A549 (cell line): ENCODE data around the gene PHLPP2. TPM values are rescaled to one million over a fixed set of nuclear protein-coding genes. Genes with fewer than 3 reads are reported as not detected.

Experiments used
- ATAC-seq, 2 experiments: fragments of 200-7000 bp in 1 of 2; fragments of >200 bp in 1 of 2; cut with Nextera tagmentation in 1 of 2; cut with Tn5 transposase in 1 of 2; 3 replicates each; pipeline versions ENCODE4 v1.8.0 to v1.9.1; 2018 to 2020; ENCODE audit warnings: mild to moderate bottlenecking in 1 of 2, moderate library complexity in 1 of 2
- CTCF ChIA-PET: fragments of 300-600 bp; sonication (Branson Sonifier 250); formaldehyde crosslinking; extraction: SDS; loops from one replicate; lab custom pipeline; 2021; ENCODE audit warnings: antibody characterized with exemption, inconsistent platforms; lab: Yijun Ruan, JAX
- POLR2A ChIA-PET: fragments of 350-600 bp; formaldehyde crosslinking; extraction: SDS; loops from one replicate; lab custom pipeline; 2021; ENCODE audit warnings: antibody characterized with exemption, inconsistent platforms; lab: Yijun Ruan, JAX
- DNase-seq, 2 experiments: peaks; one replicate each; pipeline versions ENCODE4 v3.0.0 to v3.0.0-alpha.2; 2011 to 2016; ENCODE audit warnings: low read depth in 1 of 2, low spot score in 1 of 2
- FAIRE-seq: peaks from 2 replicates; lab custom pipeline; 2011; peaks lifted over from hg19 to GRCh38; lab: Jason Lieb, UNC
- H3K27ac ChIP-seq, 2 experiments: fragments of >200 bp; sonication (Bioruptor Twin); formaldehyde crosslinking; 3 replicates each; pipeline ENCODE4 v1.5.1; 2016 to 2017
- H3K4me1 ChIP-seq: fragments of >200 bp; sonication (Bioruptor Twin); formaldehyde crosslinking; 3 replicates; pipeline ENCODE4 v1.6.1; 2016
- H3K4me2 ChIP-seq: fragments of >200 bp; sonication (Bioruptor Twin); formaldehyde crosslinking; 3 replicates; pipeline ENCODE4 v1.6.1; 2016
- H3K4me3 ChIP-seq: fragments of >200 bp; sonication (Bioruptor Twin); formaldehyde crosslinking; 3 replicates; pipeline ENCODE4 v1.5.1; 2016
- H3K9me3 ChIP-seq: fragments of >200 bp; sonication (Bioruptor Twin); formaldehyde crosslinking; 3 replicates; pipeline ENCODE4 v1.6.1; 2016
- FOSB ChIP-seq: fragments of 250-450 bp; sonication (Bioruptor Pico); IDR thresholded peaks from 2 replicates; pipeline ENCODE4 v1.5.0; 2020; ENCODE audit warnings: mild to moderate bottlenecking, moderate library complexity
- FOSL2 ChIP-seq, 2 experiments: fragments of 450-650 bp in 1 of 2; fragments of >200 bp in 1 of 2; sonication (Bioruptor Twin) in 1 of 2; formaldehyde crosslinking; IDR thresholded peaks; 2 replicates each; pipeline versions ENCODE4 v1.5.0 to v1.6.1; 2016 to 2020; ENCODE audit warnings: mild to moderate bottlenecking in 1 of 2, moderate library complexity in 1 of 2
- JUN ChIP-seq, 2 experiments: fragments of >200 bp; sonication (Bioruptor Twin); formaldehyde crosslinking; IDR thresholded peaks; 2 replicates in 1 of 2; 3 replicates in 1 of 2; pipeline ENCODE4 v1.6.1; 2016 to 2017
- KDM5A ChIP-seq: fragments of 200-600 bp; sonication (generic); IDR thresholded peaks from 2 replicates; pipeline ENCODE4 v1.6.1; 2016; ENCODE audit warnings: antibody characterized with exemption, mild to moderate bottlenecking
- MAFK ChIP-seq: fragments of 450-650 bp; IDR thresholded peaks from 2 replicates; pipeline ENCODE4 v1.6.1; 2014; ENCODE audit not compliant: partially characterized antibody
- NR3C1 ChIP-seq: fragments of >200 bp; sonication (Bioruptor Twin); formaldehyde crosslinking; IDR thresholded peaks from 3 replicates; pipeline ENCODE4 v1.6.1; 2017
- RAD21 ChIP-seq, 2 experiments: fragments of >200 bp in 1 of 2; sonication (Bioruptor Twin) in 1 of 2; formaldehyde crosslinking in 1 of 2; IDR thresholded peaks in 1 of 2; conservative IDR thresholded peaks in 1 of 2; 2 replicates in 1 of 2; 3 replicates in 1 of 2; pipeline ENCODE4 v1.6.1; 2012 to 2018; ENCODE audit warnings: inconsistent platforms in 1 of 2
- RARB ChIP-seq: fragments of 250-450 bp; sonication (Bioruptor Pico); IDR thresholded peaks from 2 replicates; pipeline ENCODE4 v1.8.0; 2021; ENCODE audit warnings: mild to moderate bottlenecking, moderate library complexity
- TFCP2L1 ChIP-seq: fragments of 250-450 bp; sonication (Bioruptor Pico); IDR thresholded peaks from 2 replicates; pipeline ENCODE4 v1.5.0; 2021; ENCODE audit warnings: mild to moderate bottlenecking
- ZNF302 ChIP-seq: fragments of 250-450 bp; sonication (Bioruptor Pico); IDR thresholded peaks from 2 replicates; pipeline ENCODE4 v1.9.0; 2021; ENCODE audit warnings: inconsistent platforms, mild to moderate bottlenecking, moderate library complexity
- WGBS: methylation state at CpG from one replicate; pipeline ENCODE4 v1.1.6; 2017; ENCODE audit errors: missing lambda C conversion rate; 5-methylcytosine and 5-hydroxymethylcytosine counted together
- polyA plus RNA-seq, 4 experiments: library from polyadenylated mRNA; depleted of rRNA in 3 of 4; stranded (reverse); fragments of >200 nt; fragmentation: RNase III in 1 of 4; extraction: RNeasy Plus Mini Kit Qiagen cat#74134 plus additional on column Dnase treatment in 1 of 4; gene quantifications; 2 replicates in 3 of 4; 3 replicates in 1 of 4; pipeline ENCODE4 v1.2.3, GENCODE V29; 2011 to 2017
- TF ChIP-seq, protein P1 (sequence below): fragments of >200 bp; sonication (Bioruptor Twin); formaldehyde crosslinking; IDR thresholded peaks from 3 replicates; pipeline ENCODE4 v1.5.1; 2016
- TF ChIP-seq, protein P2 (sequence below): fragments of 250-450 bp; sonication (Bioruptor Pico); IDR thresholded peaks from 2 replicates; pipeline ENCODE4 v1.5.0; 2020; ENCODE audit warnings: low read depth, mild to moderate bottlenecking, moderate library complexity
- TF ChIP-seq, protein P3 (sequence below): IDR thresholded peaks from 2 replicates; pipeline ENCODE4 v1.6.1; 2012
- TF ChIP-seq, protein P4 (sequence below): fragments of >200 bp; sonication (Bioruptor Twin); formaldehyde crosslinking; IDR thresholded peaks from 3 replicates; pipeline ENCODE4 v1.6.1; 2016
- TF ChIP-seq, protein P5 (sequence below): IDR thresholded peaks from 2 replicates; pipeline ENCODE4 v1.6.1; 2012
- TF ChIP-seq, protein P6 (sequence below): fragments of 450-650 bp; IDR thresholded peaks from 2 replicates; pipeline ENCODE4 v1.6.1; 2014; ENCODE audit warnings: antibody characterized with exemption

PHLPP2 gene
- polyA plus RNA-seq, 2 of the 4 experiments (the other 2 are of a cell fraction): 7.9 to 11.3 TPM

DNA sequence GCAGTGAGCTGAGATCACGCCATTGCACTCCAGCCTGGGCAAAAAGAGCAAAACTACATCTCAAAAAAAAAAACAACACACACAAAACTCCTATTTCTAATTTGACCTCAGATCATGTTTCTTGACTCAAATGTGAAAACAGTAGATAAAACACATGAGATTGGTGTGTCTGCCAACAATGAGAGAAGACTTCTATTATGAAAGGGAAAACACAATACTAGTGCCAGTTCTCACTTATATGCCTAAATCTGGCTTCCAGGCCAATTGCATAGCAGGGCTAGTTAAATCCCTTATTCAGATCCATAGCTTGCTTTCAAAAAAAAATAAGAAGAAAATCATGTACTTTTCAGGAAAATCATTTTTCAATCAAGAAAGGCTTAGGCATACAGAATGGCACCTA is 44.7 kb upstream of the PHLPP2 start (continued):
- TF ChIP-seq, protein P1, sequence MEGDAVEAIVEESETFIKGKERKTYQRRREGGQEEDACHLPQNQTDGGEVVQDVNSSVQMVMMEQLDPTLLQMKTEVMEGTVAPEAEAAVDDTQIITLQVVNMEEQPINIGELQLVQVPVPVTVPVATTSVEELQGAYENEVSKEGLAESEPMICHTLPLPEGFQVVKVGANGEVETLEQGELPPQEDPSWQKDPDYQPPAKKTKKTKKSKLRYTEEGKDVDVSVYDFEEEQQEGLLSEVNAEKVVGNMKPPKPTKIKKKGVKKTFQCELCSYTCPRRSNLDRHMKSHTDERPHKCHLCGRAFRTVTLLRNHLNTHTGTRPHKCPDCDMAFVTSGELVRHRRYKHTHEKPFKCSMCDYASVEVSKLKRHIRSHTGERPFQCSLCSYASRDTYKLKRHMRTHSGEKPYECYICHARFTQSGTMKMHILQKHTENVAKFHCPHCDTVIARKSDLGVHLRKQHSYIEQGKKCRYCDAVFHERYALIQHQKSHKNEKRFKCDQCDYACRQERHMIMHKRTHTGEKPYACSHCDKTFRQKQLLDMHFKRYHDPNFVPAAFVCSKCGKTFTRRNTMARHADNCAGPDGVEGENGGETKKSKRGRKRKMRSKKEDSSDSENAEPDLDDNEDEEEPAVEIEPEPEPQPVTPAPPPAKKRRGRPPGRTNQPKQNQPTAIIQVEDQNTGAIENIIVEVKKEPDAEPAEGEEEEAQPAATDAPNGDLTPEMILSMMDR: no peak
- TF ChIP-seq, protein P2, sequence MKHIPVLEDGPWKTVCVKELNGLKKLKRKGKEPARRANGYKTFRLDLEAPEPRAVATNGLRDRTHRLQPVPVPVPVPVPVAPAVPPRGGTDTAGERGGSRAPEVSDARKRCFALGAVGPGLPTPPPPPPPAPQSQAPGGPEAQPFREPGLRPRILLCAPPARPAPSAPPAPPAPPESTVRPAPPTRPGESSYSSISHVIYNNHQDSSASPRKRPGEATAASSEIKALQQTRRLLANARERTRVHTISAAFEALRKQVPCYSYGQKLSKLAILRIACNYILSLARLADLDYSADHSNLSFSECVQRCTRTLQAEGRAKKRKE: no peak
- no peak for TF ChIP-seq KDM5A
- TF ChIP-seq, protein P3, sequence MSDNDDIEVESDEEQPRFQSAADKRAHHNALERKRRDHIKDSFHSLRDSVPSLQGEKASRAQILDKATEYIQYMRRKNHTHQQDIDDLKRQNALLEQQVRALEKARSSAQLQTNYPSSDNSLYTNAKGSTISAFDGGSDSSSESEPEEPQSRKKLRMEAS: no peak
- TF ChIP-seq, all 56 proteins: peak for 0

DNA sequence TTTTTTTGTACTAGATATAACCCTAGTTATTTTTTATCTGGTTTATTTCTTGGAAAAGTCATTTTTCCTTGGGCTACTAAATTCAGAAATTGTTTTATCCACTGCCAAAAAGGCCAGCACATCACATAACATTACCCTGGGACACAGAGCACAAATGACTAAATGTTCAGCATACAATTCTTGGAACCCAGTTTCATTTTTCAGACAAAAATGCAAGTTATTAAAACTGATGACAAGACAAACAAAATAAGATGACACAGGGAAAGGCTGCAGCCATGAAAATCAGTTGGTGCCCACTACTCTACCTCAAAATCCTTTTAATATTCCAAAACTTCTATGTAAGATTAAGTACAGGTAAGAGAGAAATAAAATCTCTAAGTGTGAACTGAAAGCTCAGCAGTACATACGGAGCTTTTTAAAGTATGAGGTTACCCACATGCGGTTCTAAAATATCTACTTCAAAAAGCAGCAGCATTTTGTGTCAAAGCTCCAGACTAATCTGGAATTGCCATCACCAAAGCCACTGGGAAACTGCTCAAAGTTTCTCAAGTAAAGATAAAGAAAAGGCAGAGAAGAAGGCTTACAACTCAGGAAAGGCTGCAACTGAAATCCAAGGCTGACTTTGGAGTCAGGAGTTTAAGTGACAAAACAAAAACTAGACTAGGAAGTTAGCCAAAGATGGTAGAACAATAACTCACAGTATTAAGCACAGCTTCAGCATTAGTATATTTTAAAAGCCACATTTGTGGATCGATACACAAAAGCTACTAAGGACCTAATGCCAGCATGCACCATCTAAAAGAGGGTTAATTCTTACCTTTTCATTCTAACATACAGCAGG is 42.8 kb upstream of the PHLPP2 start:
- 90% methylated on average over 3 of the region's 3 CpGs for WGBS
- FAIRE-seq: no peak
- TF ChIP-seq MAFK (peak; percentile 19), TFCP2L1 (no peak)
- TF ChIP-seq, protein P4, sequence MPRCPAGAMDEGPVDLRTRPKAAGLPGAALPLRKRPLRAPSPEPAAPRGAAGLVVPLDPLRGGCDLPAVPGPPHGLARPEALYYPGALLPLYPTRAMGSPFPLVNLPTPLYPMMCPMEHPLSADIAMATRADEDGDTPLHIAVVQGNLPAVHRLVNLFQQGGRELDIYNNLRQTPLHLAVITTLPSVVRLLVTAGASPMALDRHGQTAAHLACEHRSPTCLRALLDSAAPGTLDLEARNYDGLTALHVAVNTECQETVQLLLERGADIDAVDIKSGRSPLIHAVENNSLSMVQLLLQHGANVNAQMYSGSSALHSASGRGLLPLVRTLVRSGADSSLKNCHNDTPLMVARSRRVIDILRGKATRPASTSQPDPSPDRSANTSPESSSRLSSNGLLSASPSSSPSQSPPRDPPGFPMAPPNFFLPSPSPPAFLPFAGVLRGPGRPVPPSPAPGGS: no peak
- TF ChIP-seq, protein P5, sequence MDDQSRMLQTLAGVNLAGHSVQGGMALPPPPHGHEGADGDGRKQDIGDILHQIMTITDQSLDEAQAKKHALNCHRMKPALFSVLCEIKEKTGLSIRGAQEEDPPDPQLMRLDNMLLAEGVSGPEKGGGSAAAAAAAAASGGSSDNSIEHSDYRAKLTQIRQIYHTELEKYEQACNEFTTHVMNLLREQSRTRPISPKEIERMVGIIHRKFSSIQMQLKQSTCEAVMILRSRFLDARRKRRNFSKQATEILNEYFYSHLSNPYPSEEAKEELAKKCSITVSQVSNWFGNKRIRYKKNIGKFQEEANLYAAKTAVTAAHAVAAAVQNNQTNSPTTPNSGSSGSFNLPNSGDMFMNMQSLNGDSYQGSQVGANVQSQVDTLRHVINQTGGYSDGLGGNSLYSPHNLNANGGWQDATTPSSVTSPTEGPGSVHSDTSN: no peak
- TF ChIP-seq, all 56 proteins: peak for 1
- no peak for ATAC-seq
- H3K27ac ChIP-seq: no peak overlapping the region
- POLR2A ChIA-PET: no interaction called here
- H3K9me3 ChIP-seq: no peaks in the 10 kb centered on the region
- no peak overlapping the region for H3K4me2 ChIP-seq
- H3K4me3 ChIP-seq: no peak overlapping the region
- CTCF ChIA-PET: interaction anchor here (1.3 kb wide), 2 partner anchors 194 to 327 kb away, joined by 3 to 4 read pairs; no protein-coding TSS in a partner anchor
- DNase-seq: no peak
- H3K4me1 ChIP-seq: peaks cover 3% of the 10 kb centered on the region; the same call in 1 of the 3 replicates

DNA sequence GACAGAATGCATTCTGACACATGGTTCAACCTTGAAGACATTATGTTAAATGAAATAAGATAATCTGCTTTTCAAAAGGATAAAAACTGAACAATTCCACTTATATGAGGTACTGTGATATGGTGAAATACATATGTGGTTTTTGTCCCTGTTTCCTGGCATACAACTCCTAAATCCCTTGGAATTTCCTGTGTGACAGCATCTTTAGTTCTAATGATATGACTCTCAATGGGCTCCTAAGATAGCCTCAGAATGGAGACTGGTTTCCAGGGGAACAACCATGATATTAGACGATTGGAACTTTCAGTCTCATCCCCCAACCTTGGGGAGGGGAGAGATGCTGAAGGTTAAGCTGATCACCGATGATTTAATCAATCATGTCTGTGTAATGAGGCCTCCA is 37.7 kb upstream of the PHLPP2 start:
- CTCF ChIA-PET: no interaction called here
- H3K27ac ChIP-seq: no peak overlapping the region
- no peak for FAIRE-seq

More for the DNA sequence above, 37.7 kb upstream of the PHLPP2 start:
- DNase-seq: no peak
- Histone ChIP-seq H3K4me2 (no peak overlapping the region), H3K4me1 (no peaks in the 10 kb centered on the region)
- TF ChIP-seq KDM5A (no peak), JUN (IDR thresholded peaks at IDR 0.05) (no peak), ZNF302 (no peak), NR3C1 (no peak), FOSL2 (IDR thresholded peaks at IDR 0.05) (no peak), FOSL2 (CRISPR knock-in tag; IDR thresholded peaks at IDR 0.05) (no peak), RARB (no peak), FOSB (no peak), RAD21 (conservative IDR thresholded peaks at IDR 0.05 in 1 of 2, IDR thresholded peaks at IDR 0.05 in 1 of 2) (no peak)
- TF ChIP-seq, protein P5: no peak
- TF ChIP-seq, protein P6, sequence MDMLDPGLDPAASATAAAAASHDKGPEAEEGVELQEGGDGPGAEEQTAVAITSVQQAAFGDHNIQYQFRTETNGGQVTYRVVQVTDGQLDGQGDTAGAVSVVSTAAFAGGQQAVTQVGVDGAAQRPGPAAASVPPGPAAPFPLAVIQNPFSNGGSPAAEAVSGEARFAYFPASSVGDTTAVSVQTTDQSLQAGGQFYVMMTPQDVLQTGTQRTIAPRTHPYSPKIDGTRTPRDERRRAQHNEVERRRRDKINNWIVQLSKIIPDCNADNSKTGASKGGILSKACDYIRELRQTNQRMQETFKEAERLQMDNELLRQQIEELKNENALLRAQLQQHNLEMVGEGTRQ: no peak
- TF ChIP-seq, protein P4: no peak
- TF ChIP-seq, all 56 proteins: peak for 0
- no peaks in the 10 kb centered on the region for H3K9me3 ChIP-seq
- ATAC-seq: no peak
- POLR2A ChIA-PET: no interaction called here
- 91% methylated on average over 2 of the region's 2 CpGs for whole genome bisulfite sequencing
- H3K4me3 ChIP-seq: no peak overlapping the region
